Measurements from ENCODE around the gene RBM28. TPM values are rescaled to one million over a fixed set of nuclear protein-coding genes. Genes with fewer than 3 reads are reported as not detected.

RBM28 gene
- total RNA-seq, 4 donors from 2014 or later, result 9.0 to 341 (median 34.2) TPM

DNA sequence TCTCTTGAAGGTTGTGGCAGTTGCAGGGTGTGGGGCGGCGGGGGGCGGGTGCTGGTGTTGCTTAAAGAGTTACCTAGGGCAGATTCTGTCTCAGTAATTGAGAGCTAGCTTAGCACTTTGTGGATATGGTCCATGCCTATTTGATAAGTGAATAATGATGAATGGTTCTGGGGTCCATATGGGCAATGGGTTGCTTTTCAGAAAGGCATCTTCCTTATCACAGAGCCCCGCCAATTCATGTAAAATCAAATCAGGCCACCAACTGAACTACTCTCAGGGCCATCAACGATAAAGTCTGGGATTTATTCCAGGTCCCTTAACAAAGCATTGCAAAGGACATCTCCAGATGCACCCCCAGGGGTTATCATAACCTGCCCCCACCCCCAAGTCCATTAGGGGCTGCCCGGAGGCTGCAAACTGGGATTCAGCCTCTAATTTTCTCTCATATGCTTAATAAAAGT, 19.6 kb upstream of the RBM28 start:
- H3K36me3 ChIP-seq, result no peaks in the 10 kb centered on the region
- no peak for DNase-seq
- no peak overlapping the region for H3K27ac ChIP-seq
- 88% methylated on average over 6 of the region's 6 CpGs; no CpG with 5 or more reads in 1 of the 2 donors for WGBS, 2 donors (ENCODE audit: low coverage in 1 of 2)
- no peaks in the 10 kb centered on the region for H3K9me3 ChIP-seq
- in situ Hi-C loops (cut with MboI; ENCODE audit: low pct_ligation_motif_present in 1 of 4, low pct_unique_long_range_greater_than_20kb in 1 of 4, low sequenced_read_pairs in 3 of 4), result no loop called here
- H3K4me3 ChIP-seq, result no peak overlapping the region
- TF ChIP-seq EP300 (IDR thresholded peaks at IDR 0.05; ENCODE audit: low read depth) (no peak), POLR2A (IDR thresholded peaks at IDR 0.05) (no peak), POLR2AphosphoS5 (IDR thresholded peaks at IDR 0.05) (no peak)
- TF ChIP-seq, protein P1, sequence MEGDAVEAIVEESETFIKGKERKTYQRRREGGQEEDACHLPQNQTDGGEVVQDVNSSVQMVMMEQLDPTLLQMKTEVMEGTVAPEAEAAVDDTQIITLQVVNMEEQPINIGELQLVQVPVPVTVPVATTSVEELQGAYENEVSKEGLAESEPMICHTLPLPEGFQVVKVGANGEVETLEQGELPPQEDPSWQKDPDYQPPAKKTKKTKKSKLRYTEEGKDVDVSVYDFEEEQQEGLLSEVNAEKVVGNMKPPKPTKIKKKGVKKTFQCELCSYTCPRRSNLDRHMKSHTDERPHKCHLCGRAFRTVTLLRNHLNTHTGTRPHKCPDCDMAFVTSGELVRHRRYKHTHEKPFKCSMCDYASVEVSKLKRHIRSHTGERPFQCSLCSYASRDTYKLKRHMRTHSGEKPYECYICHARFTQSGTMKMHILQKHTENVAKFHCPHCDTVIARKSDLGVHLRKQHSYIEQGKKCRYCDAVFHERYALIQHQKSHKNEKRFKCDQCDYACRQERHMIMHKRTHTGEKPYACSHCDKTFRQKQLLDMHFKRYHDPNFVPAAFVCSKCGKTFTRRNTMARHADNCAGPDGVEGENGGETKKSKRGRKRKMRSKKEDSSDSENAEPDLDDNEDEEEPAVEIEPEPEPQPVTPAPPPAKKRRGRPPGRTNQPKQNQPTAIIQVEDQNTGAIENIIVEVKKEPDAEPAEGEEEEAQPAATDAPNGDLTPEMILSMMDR (IDR thresholded peaks at IDR 0.05), result no peak
- peaks cover 72% of the 10 kb centered on the region for H3K27me3 ChIP-seq
- intact Hi-C loops (cut with DNase I; ENCODE audit: low total_unique reads), result no loop called here
- H3K4me1 ChIP-seq, result peaks cover 0 to 17% (median 14%) of the 10 kb centered on the region in 4 donors

DNA sequence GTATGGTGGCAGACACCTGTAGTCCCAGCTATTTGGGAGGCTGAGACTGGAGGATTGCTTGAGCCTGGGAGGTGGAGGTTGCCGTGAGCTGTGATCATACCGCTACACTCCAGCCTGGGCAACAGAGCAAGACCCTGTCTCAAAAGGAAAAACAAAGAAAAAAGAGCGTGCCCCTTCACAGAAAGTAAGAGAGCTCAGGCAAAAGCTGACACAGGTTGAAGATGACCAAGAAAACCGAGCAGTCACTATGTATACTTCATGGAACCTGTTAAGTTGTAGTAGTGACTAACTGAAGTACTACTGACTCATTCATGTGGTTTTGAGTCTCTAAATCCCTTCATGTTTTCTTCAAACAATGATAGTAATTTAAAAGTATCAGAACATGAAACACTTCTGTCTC, 19.0 kb upstream of the RBM28 start:
- H3K4me3 ChIP-seq, result no peak overlapping the region
- no peak for DNase-seq
- no peaks in the 10 kb centered on the region for H3K9me3 ChIP-seq
- no peaks in the 10 kb centered on the region for H3K36me3 ChIP-seq
- peaks cover 72% of the 10 kb centered on the region for H3K27me3 ChIP-seq
- intact Hi-C loops (cut with DNase I; ENCODE audit: low total_unique reads), result no loop called here
- no peak overlapping the region for H3K27ac ChIP-seq
- 69 to 79% methylated on average over 4 of the region's 4 CpGs for WGBS, 2 donors (ENCODE audit: low coverage in 1 of 2)
- peaks cover 0 to 17% (median 14%) of the 10 kb centered on the region in 4 donors for H3K4me1 ChIP-seq
- TF ChIP-seq POLR2AphosphoS5 (IDR thresholded peaks at IDR 0.05), result no peak
- TF ChIP-seq, protein P1 (IDR thresholded peaks at IDR 0.05), result no peak
- no peak for TF ChIP-seq EP300 (IDR thresholded peaks at IDR 0.05; ENCODE audit: low read depth)
- no peak for TF ChIP-seq POLR2A (IDR thresholded peaks at IDR 0.05)
- in situ Hi-C loops (cut with MboI; ENCODE audit: low pct_ligation_motif_present in 1 of 4, low pct_unique_long_range_greater_than_20kb in 1 of 4, low sequenced_read_pairs in 3 of 4), result no loop called here

DNA sequence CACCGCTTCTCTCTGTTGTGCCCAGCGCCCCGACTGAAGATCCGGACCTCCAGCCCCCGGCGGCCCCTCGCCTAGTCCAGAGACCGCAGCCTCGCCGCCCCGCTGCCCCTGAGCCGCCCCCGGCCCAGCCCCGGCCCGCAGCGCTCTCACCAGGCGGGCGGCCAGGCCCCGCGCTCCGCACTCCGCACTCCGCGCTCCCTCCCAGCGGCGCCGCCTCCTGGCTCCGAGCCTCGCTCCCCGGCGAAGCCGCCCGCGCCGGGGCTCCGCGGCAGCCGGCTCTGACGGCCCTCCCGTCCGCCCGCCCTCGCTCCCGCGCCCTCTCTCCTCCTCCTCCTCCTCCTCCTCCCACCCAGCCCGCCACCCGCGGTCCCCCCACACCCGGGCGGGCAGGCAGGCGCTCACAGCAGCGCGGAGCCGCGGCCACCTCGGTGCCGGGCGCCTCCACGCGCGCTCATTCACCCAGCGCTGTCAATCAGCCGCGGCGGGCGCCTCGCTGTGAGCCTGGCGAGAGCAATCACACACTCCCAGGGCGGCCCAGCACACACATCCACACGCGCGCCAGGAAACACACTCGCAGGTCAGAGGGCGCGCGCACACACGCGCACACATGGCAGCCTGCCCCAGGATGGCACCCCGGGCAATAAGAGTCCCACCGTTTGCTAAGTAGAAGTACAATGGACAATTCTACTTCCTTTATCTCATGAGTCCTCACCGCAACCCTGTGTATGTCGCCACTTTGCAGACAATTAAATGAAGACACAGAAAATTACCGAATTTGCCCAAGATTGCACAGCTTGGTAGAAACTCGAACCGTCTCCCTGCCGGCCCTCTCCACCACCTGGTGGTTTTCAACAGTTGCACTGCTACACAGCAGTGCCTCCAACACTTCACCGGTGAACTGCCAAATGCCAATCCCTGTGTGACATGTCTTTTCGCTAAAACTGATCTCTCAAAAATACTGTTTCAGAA, 18.0 kb upstream of the RBM28 start, which contains the start of gene PRRT4:
Gene PRRT4, minus strand, starts transcription at position 280 of the 969 bp plus-strand sequence.
- H3K36me3 ChIP-seq, result no peaks in the 10 kb centered on the region
- intact Hi-C loops (cut with DNase I; ENCODE audit: low total_unique reads), result no loop called here
- no peaks in the 10 kb centered on the region for H3K9me3 ChIP-seq
- TF ChIP-seq POLR2A (IDR thresholded peaks at IDR 0.05) (no peak), EP300 (IDR thresholded peaks at IDR 0.05; ENCODE audit: low read depth) (no peak), POLR2AphosphoS5 (IDR thresholded peaks at IDR 0.05) (no peak)
- TF ChIP-seq, protein P1 (IDR thresholded peaks at IDR 0.05), result no peak
- H3K27me3 ChIP-seq, result peaks cover 67% of the 10 kb centered on the region
- H3K4me3 ChIP-seq, result peak within 1 kb of the TSS; percentile 37 to 61 (median 46)
- DNase-seq, result peak; percentile 27
- peaks cover 0 to 17% (median 14%) of the 10 kb centered on the region in 4 donors for H3K4me1 ChIP-seq
- H3K27ac ChIP-seq, result no peak within 1 kb of the TSS
- in situ Hi-C loops (cut with MboI; ENCODE audit: low pct_ligation_motif_present in 1 of 4, low pct_unique_long_range_greater_than_20kb in 1 of 4, low sequenced_read_pairs in 3 of 4), result no loop called here
- WGBS, 2 donors (ENCODE audit: low coverage in 1 of 2), result 7% methylated on average over 24 of the region's 88 CpGs; no CpG with 5 or more reads in 1 of the 2 donors

DNA sequence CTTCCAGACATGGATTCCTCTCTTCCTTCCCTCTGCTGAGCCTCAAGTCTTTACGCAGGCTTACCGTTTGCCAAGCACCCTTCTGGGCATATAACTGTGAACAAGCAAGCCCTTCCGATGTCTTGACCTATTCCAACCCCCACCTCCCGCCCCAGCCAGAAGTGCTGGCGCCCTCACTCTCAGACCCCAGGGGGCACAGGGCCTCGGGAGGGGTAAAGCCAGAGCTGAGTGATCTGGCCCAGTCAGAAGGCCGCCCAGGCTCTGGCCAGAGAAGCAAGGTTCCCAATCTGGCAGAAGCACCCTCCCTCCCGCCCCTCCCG, 16.6 kb upstream of the RBM28 start:
- WGBS, 2 donors (ENCODE audit: low coverage in 1 of 2), result 53% methylated on average over 7 of the region's 9 CpGs; no CpG with 5 or more reads in 1 of the 2 donors

More for the DNA sequence above, 16.6 kb upstream of the RBM28 start:
- Histone ChIP-seq H3K27ac (no peak overlapping the region), H3K4me1 (peaks cover 0 to 17% (median 14%) of the 10 kb centered on the region in 4 donors), H3K9me3 (no peaks in the 10 kb centered on the region), H3K36me3 (no peaks in the 10 kb centered on the region), H3K4me3 (peak overlapping the region in 1 of 4 donors; percentile 61), H3K27me3 (peaks cover 66% of the 10 kb centered on the region)
- DNase-seq, result no peak
- in situ Hi-C loops (cut with MboI; ENCODE audit: low pct_ligation_motif_present in 1 of 4, low pct_unique_long_range_greater_than_20kb in 1 of 4, low sequenced_read_pairs in 3 of 4) (no loop called here), intact Hi-C loops (cut with DNase I; ENCODE audit: low total_unique reads) (no loop called here)
- TF ChIP-seq, protein P1 (IDR thresholded peaks at IDR 0.05), result no peak
- TF ChIP-seq POLR2A (IDR thresholded peaks at IDR 0.05) (no peak), EP300 (IDR thresholded peaks at IDR 0.05; ENCODE audit: low read depth) (no peak), POLR2AphosphoS5 (IDR thresholded peaks at IDR 0.05) (no peak)

All from transverse colon (tissue), 4 donors.